Skeletal muscle cell (primary cell): ENCODE results near the gene SCLY.

Source experiments
- DNase-seq: peaks from one replicate; pipeline ENCODE4 v3.0.0-alpha.2; 2010; ENCODE audit warnings: low read depth
- H3K4me3 ChIP-seq: 2 replicates; pipeline ENCODE4 v1.5.1; 2011; ENCODE audit warnings: low read depth, mild to moderate bottlenecking, control low read depth, low read length, moderate library complexity

The SCLY gene

DNA sequence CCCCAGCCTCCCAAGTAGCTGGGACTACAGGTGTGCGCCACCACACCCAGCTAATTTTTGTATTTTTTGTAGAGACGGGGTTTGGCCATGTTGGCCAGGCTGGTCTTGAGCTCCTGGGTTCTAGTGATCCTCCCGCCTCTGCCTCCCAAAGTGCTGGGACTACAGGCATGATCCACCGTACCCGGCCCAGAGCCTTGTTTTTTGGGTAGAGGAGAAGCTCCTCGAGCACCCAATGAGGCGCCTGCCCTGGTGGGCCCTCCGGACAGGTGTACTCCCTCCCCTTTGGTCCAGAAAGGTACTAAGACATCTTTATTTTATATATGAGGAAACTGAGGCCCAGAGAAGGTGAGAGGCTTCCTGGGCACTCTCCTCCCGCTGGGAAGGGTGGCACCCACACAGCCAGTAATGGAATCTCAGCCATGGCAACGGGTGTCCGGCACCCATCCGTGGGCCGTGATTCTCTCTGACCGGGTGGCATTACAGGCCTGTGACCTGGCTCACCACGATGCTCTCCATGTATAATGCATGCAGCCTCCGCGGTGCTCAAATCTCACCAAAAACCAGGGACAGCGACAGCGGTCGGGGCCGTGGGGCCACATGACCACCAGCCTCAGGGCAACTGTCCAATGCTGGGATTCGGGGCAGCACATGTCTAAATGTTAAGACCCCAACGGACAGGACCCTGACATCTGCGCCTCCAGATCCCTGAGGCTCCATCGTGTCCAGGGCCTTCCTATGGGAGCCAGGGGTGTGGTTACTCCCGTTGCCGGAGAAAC is 60.9 kb downstream of the SCLY start:
- H3K4me3 ChIP-seq, result no peak overlapping the region
- no peak for DNase-seq

DNA sequence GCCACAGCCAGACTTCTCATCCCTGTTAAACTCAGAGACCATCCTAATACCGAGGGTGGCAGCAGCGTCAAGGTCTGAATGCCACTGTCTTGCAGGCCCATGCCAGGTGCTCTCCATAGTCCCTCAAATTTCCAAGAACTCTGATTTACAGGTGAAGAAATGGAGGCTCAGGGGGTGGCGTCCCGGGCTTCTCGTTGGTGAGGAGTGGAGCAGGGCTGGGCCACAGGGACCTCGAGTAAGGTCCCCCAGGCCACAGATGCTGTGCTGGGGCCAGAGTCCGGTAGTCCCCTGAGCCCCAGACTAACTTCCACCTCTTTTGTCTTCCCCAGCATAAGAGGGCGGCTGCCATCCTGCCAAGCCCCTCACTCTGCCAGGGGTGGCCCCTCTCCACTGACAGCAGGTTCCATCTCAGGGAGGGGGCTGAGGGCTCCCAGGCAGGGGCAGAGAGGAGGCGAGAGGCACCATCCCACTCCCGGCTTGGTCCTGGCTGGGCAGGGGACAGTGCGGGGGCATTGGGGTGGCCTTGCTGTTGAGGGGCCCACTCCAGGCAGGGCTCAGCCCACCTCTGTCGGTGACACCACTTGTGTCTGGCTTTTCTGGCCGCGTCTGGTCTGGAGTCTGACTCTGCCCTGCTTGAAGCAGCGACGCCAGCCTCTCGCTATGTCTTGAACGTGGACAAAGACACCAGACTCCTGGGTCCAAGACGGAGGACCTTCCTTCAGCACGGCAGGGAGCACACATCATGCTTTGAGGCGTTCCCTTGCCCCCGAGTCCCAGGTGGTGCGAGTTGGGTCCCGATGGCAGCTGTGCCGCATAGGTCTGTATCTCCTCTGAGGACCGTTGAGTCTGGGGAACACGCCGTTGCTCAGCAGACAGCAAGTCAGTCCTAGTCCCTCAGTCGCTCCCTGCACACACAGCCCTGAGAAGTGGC is 61.8 kb downstream of the SCLY start:
- no peak for DNase-seq
- no peak overlapping the region for H3K4me3 ChIP-seq

DNA sequence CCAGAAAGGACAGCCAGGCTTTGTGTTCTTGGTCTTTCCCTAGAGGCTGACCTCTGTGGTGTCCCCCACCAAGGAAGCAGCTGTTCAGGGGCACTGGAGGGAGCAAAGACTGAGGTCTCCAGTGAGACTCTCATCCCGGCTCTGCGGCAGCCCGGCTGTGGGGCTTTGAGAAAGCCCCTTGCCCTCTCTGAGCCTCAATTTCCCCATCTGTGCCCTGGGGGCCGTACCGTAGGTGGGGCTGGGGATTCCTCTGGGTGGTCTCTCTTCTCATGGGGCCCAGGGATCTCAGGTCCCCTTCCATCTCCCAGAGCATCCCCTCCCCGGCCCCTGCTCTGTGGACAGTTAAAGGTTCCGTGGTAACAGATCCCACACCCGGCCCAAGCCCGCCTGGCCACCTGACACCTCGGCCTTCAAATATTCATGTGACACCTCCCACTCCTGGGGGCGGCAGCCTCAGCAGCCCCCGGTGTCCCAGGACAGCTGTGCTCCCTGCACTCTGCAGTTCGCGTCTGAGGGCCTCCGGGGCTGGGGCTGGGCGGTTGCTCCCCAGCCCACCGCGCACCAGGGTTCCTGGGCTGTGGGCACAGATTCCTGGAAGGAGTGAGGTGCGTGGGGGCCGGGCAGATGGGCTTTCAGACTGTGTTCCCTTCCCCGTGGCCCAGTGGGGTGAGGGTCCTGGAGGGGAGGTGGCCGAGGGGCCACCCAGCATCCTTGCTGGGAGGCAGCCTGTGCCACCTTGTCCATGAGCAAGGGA is 62.6 kb downstream of the SCLY start:
- no peak for DNase-seq
- no peak overlapping the region for H3K4me3 ChIP-seq

DNA sequence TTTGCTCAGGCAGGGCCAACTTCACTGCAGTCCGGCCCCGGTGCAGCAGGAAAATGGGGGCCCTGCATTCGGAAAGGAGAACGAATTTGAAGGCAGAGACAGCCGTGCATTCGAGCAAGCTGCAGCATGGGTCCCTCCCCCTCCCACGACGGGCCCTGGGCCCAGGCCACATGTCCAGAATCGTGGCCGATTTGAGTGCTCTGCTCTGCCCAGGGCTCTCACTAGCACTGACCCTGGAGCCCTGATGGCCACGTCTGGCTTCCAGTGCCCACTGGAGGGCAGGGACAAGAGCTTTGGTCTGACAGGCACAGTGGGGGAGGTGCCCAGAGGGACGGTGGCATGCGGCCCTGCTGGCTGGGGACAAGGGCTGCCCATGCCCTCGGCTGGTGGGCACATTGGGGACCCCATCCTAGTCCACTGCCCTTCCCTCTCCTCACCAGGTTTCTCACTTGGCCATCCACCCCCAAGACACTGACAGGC is 63.2 kb downstream of the SCLY start:
- no peak overlapping the region for H3K4me3 ChIP-seq
- DNase-seq, result no peak

DNA sequence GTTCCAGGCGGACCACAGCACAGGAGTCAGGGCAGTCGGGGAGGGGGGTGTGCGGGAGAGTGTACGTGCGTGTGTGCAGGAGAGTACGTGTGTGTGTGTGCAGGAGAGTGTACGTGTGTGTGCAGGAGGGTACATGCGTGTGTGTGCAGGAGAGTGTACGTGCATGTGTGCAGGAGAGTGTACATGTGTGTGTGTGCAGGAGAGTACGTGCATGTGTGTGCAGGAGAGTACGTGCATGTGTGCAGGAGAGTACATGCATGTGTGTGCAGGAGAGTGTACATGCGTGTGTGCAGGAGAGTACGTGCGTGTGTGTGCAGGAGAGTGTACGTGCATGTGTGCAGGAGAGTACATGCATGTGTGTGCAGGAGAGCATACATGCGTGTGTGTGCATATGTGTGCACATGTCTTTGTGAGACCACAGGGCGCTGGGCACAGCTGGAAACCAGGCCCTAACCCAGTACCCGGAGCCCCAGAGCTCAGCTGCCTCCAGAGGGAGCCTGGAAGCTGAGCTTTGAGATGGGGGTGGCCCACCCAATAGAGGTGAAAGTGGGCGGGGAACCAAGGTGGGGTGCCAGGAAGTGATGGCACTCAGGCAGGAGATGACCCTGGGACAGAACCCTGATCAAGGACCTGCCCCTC is 63.8 kb downstream of the SCLY start:
- DNase-seq, result no peak
- no peak overlapping the region for H3K4me3 ChIP-seq

DNA sequence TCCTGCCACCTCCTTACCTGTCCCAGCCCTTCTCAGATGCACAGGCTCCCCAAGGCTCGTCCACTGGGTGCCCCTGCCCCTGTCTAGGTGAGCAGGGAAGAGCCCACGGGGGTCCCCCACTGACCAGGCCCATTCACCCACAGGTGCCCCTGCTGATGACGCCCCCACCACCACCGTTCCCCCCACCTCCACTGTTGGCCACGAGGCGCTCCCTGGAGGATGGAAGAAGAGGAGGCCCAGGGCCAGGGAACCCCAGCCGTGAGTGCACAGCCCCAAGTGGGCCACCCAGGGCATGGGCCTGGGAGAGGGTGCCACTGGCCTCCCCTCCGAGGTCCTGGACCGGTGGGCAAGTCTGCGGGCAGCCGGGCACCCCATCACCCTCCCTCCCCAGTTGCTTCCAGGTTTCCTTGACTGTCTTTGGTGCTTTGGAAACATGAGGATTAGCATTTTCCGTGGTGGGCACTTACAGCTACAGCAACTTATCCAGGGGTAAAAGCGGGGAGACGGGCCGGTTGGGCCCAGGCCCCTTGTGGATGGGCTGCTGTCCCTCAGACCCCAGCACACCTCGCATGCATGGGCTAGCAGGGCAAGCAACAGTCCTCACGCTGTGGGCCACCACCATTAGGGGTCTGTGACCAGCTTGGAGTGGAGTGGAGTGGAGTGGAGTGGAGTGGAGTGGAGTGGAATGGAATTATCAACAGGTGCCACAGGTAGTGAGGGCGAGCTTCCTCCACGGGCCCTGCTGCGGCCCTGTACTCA is 64.5 kb downstream of the SCLY start:
- DNase-seq, result no peak
- H3K4me3 ChIP-seq, result no peak overlapping the region

DNA sequence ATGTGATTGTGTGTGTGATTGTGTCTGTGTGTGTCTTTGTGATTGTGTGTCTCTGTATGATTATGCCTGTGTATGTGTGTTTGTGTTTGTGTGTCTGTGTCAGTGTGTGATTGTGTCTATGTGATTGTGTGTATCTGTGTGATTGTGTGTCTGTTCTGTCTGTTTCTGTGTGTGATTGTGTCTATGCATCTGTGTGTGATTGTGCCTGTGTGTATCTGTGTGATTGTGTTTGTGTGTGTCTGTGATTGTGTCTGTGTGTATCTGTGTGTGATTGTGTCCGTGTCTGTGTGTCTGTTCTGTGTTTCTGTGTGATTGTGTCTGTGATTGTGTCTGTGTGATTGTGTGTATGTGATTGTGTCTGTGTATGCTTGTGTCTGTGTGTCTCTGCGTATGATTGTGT is 65.5 kb downstream of the SCLY start:
- H3K4me3 ChIP-seq, result no peak overlapping the region

DNA sequence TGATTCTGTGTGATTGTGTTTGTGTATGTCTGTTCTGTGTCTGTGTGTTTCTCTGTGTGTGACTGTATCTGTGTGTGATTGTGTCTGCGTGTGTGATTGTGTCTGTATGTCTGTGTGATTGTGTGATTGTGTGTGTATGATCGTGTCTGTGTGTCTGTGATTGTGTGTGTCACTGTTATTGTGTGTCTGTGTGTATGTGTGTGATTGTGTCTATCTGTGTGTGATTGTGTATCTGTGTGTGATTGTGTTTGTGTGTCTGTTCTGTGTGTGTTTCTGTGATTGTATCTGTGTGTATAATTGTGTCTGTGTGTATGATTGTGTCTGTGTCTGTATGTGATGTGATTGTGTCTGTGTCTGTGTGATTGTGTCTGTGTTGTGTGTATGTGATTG is 66.0 kb downstream of the SCLY start:
- no peak for DNase-seq
- H3K4me3 ChIP-seq, result no peak overlapping the region

More for the DNA sequence above, 65.5 kb downstream of the SCLY start:
- no peak for DNase-seq

DNA sequence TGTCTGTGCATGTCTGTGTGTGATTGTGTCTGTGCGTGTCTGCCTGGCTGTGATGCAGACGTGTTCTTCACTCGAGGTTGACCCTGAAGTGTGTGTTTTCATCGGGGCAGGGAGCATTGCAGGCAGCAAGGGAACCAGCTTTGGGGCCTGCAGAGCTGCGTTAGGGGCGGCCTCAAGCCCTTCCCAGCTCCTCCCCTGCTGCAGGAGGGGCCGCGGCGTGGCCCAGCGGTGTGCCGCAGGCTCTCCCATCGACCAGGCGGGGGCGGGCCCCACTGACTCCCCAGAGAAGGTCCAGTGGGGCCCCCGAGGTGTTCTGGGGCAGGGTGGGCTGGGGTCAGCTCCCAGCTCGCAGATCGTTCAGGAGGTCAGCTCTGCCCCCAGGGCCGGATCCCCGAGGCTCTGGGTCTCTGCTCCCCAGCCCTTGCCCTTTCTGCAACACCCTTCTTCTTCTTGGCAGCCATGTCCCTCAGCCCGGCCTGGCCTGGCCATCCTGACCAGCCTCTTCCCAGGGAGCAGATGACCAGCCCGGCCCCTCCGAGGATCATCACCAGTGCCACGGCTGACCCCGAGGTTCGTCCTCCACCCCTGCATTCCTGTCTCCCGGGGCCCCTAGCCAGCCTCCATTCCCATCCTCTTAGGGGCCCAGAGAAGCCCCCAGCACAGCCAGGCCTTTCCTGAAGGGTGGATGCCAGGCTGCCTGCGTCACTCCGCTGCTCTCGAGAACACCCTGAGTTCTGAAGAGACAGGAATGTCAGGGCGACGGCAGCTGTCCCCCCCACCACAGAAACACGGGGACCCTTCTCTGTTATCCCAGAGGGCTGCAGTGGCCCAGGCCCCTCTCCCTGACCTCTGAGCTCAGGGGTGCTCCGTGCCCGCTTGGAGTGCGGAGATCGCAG is 66.6 kb downstream of the SCLY start:
- DNase-seq, result peak; percentile 24
- peak overlapping the region; percentile 24 for H3K4me3 ChIP-seq

DNA sequence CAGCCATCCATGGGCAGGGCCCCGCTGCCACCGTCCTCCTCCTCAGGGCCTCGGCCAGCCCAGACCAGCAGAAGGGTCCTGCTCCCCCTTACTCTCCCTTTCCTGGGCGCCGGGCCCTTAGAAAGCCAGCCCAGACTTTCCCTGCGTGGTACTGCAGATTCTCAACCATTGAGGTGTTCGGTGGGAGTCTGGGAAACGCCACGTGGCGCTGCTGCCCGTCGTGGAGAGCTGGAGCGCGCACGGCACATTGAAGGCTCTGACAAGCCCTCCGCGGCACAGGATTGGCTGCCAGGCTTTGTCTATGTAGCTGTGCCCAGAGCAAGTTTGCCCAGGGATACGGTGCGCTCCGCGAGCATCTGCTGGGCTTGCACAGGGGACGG is 67.2 kb downstream of the SCLY start:
- H3K4me3 ChIP-seq, result no peak overlapping the region
- DNase-seq, result no peak

DNA sequence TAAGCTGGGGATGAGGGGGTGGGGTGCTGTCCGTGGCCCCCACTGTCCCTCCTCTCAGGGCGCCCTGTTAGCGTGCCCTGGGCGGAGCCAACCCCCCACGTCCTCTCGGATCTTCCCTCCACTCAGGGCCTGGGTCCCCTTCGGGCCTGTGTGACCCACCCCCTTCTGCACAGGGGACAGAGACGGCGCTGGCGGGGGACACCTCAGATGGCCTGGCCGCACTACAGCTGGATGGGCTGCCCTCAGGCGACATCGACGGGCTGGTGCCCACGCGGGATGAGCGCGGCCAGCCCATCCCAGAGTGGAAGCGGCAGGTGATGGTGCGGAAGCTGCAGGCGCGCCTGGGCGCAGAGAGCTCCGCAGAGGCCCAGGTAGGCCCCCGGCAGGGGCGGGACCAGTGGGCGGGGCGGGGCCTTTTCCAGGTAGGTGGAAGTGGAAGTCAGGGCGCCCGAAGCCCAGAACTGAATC is 67.8 kb downstream of the SCLY start:
- H3K4me3 ChIP-seq, result no peak overlapping the region
- DNase-seq, result no peak

DNA sequence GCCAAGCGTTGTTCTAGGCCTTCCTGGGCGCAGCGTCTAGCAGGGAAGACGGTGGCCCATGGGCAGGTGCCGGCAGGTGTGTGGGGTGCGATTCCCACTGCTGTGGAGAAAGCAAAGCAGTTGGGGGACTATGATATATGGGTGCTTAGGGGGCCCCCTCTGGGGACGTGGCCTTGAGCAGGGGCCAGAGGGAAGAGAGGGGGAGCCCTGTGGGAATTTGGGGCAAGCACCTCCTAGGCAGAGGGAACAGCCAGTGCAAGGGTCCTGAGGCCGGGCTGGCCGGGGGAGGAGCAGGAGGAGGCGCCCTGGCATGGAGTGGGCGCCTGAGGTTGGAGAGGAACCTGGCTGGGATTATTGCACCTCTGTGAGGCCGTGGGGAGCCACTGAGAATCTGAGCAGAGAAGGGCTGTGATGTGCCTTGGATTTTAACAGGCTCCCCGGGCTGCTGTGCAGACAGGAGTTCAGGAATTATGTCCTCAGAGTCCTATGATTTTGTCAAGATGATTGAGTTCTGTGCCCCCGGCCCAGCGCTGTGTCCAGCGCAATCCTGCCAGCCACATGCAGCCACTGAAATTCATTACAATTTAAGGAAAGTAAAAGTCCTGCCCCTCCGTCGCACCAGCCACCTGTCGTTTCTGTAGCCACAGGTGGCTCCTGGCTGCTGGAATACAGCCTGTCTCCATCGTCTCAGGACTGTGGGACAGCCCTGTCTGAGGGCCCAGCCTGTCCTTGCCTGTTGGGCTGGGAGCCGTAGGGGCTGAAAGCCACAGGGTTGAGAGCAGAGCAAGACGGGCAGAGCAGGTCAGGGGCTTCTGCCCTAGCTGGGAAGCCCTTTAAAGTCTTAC is 68.6 kb downstream of the SCLY start:
- H3K4me3 ChIP-seq, result no peak overlapping the region
- no peak for DNase-seq

DNA sequence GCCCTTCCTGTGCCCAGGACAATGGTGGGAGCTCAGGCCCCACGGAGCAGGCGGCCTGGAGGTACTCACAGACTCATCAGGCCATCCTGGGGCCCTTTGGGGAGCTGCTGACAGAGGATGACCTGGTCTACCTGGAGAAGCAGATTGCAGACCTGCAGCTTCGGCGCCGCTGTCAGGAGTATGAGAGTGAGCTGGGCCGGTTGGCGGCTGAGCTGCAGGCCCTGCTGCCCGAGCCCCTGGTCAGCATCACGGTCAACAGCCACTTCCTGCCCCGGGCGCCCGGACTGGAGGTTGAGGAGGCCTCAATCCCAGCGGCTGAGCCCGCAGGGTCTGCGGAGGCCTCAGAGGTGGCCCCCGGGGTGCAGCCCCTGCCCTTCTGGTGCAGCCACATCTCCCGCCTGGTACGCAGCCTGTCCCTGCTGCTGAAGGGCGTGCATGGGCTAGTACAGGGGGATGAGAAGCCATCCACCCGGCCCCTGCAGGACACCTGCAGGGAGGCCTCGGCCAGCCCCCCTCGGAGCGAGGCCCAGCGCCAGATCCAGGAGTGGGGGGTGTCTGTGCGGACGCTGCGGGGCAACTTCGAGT is 69.4 kb downstream of the SCLY start:
- DNase-seq, result no peak
- H3K4me3 ChIP-seq, result no peak overlapping the region

DNA sequence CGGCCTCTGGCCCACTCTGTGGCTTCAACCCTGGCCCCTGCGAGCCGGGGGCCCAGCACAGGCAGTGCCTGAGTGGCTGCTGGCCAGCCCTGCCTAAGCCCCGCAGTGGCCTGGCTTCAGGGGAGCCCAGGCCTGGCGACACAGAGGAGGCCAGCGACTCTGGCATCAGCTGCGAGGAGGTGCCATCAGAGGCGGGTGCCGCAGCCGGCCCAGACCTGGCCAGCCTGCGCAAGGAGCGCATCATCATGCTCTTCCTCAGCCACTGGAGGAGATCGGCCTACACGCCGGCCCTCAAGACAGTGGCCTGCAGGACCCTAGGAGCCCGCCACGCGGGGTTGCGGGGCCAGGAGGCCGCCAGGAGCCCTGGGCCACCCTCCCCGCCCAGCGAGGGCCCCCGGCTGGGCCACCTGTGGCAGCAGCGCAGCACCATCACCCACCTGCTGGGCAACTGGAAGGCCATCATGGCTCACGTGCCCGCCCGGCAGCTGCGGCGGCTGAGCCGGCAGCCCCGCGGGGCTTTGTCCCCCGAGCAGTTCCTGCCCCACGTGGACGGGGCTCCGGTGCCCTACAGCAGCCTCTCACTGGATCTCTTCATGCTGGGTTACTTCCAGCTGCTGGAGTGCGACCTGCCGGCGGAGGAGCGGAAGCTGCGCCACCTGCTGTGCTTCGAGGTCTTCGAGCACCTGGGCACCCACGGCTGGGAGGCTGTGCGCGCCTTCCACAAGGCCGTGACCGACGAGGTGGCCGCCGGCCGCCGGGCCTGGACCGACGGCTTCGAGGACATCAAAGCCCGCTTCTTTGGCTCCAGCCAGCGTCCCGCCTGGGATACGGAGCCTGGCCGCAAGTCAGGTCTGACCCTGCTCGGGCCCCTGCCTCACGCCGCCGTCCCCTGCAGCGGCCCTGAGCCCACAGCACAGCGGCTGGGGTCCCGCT is 70.2 kb downstream of the SCLY start:
- no peak for DNase-seq
- no peak overlapping the region for H3K4me3 ChIP-seq

DNA sequence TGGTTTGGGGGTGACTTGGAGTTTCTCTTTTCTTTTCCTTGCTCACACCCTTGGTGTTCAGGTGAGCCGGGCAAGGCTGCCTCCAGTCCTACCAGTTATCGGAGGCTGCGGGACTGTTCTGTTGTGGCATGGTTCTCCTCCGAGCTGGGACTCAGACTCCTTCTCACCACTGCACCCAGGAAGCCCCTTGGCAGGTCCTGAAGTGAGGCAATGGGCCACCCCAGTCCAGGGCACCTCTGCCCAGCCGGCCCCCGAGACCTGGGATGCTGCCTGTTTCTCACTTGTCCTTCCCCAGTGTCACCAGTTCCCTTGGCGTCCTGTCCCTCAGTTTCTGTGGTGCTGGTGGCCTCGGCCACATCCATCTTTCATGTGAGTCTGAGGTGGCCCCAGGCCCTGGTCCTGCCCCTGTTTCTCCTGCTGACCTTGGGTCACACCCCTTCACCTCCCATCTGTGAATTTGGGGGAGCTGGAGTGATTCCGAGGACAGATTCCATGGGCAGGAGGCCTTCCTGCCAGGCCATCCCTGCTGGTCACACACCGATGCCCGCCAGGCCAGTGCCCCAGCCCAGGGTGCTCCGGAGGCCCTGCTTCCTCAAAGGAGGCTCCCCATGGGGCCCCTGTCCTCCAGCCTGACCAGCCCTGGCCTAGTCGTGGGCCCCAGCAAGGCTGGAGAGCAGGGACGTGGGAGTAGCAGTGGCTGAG is 71.1 kb downstream of the SCLY start:
- H3K4me3 ChIP-seq, result no peak overlapping the region
- DNase-seq, result no peak
